Osteoblast (primary cell): ENCODE measurements around the gene MEG3. TPM values are rescaled to one million over a fixed set of nuclear protein-coding genes. Genes with fewer than 3 reads are reported as not detected.
A peak's percentile ranks its signal among the peaks of the same experiment; 100 is the strongest.

Experiments used
- DNase-seq: peaks from one replicate; pipeline ENCODE4 v3.0.0; 2011; ENCODE audit warnings: low spot score, mixed read lengths; ENCODE audit not compliant: insufficient read length; ENCODE audit errors: missing footprints
- H2AFZ ChIP-seq: 2 replicates; pipeline ENCODE4 v1.6.0; 2011; ENCODE audit warnings: mild to moderate bottlenecking, low read length
- H3K27ac ChIP-seq: 2 replicates; pipeline ENCODE4 v1.5.1; 2011; ENCODE audit warnings: mild to moderate bottlenecking, low read depth, low read length, moderate library complexity
- H3K27me3 ChIP-seq: 2 replicates; pipeline ENCODE4 v1.6.0; 2012; ENCODE audit warnings: mild to moderate bottlenecking, control low read depth, inconsistent platforms, low read length, moderate library complexity; ENCODE audit not compliant: insufficient read depth
- H3K36me3 ChIP-seq: 2 replicates; pipeline ENCODE4 v1.5.1; 2011; ENCODE audit warnings: mild to moderate bottlenecking, low read length, control low read depth, moderate library complexity; ENCODE audit not compliant: insufficient read depth
- H3K4me1 ChIP-seq: 2 replicates; pipeline ENCODE4 v1.5.1; 2011; ENCODE audit warnings: mild to moderate bottlenecking, low read length, control low read depth, moderate library complexity; ENCODE audit not compliant: insufficient read depth
- H3K4me2 ChIP-seq: 2 replicates; pipeline ENCODE4 v1.6.0; 2011; ENCODE audit warnings: mild to moderate bottlenecking, low read length; ENCODE audit not compliant: insufficient read depth
- H3K4me3 ChIP-seq: fragments of 200-600 bp; sonication (generic); 3 replicates; pipeline ENCODE4 v1.5.1; 2012; ENCODE audit warnings: mild to moderate bottlenecking, low read length, inconsistent platforms; ENCODE audit not compliant: insufficient read depth
- H3K79me2 ChIP-seq: 2 replicates; pipeline ENCODE4 v1.6.0; 2012; ENCODE audit warnings: mild to moderate bottlenecking, low read length, control low read depth, inconsistent platforms; ENCODE audit not compliant: insufficient read depth
- H3K9me3 ChIP-seq: 2 replicates; pipeline ENCODE4 v1.5.1; 2011; ENCODE audit warnings: low read depth, low read length, control low read depth
- H4K20me1 ChIP-seq: 2 replicates; pipeline ENCODE4 v1.6.0; 2012; ENCODE audit warnings: mild to moderate bottlenecking, low read length, control low read depth; ENCODE audit not compliant: insufficient read depth
- total RNA-seq: library from RNA; depleted of rRNA; stranded (reverse); fragments of >200 nt; gene quantifications from 2 replicates; pipeline ENCODE4 v1.2.3, GENCODE V29; 2012
- TF ChIP-seq, protein P1 (sequence below): IDR thresholded peaks from 2 replicates; pipeline ENCODE4 v1.5.1; 2011; ENCODE audit warnings: mild to moderate bottlenecking, low read depth, low read length, moderate library complexity; ENCODE audit errors: extremely low read depth

MEG3 gene
- total RNA-seq, 1 donor: 200 TPM

DNA sequence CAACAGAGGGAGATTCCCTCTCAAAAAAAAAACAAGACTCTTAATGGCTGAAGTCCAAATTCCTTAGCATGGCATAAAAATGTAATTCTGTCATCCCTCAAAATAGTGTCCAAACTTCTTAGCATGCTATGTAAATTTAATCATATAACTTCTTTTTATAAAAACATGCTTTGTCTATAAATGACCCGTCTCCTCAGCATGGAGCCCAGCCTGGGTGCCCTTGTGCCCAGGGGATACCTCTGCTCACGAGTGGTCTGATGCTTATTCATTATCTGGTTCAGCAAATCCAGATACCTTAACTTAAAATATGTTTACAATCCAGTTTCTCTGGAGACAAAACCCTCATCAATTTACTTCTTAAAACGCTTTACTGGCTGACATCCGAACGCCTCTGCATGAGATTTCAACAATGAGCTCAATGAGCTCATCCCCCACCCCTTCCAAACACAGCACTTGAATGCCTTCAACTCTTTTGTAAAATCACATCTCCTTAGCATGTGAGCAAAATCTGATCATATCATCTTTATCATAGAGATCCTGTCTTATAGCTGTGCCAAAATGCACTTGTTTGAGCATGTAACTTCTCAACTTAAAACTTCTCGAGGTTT is 61.9 kb downstream of the MEG3 start:
- Histone ChIP-seq H3K27me3 (no peaks in the 10 kb centered on the region), H3K9me3 (no peaks in the 10 kb centered on the region), H3K36me3 (peaks cover 44% of the 10 kb centered on the region), H3K27ac (no peak overlapping the region), H3K4me2 (no peak overlapping the region), H3K79me2 (peaks cover 60% of the 10 kb centered on the region), H3K4me3 (no peak overlapping the region), H2AFZ (no peak overlapping the region), H4K20me1 (peaks cover 25% of the 10 kb centered on the region), H3K4me1 (no peaks in the 10 kb centered on the region)
- TF ChIP-seq, protein P1, sequence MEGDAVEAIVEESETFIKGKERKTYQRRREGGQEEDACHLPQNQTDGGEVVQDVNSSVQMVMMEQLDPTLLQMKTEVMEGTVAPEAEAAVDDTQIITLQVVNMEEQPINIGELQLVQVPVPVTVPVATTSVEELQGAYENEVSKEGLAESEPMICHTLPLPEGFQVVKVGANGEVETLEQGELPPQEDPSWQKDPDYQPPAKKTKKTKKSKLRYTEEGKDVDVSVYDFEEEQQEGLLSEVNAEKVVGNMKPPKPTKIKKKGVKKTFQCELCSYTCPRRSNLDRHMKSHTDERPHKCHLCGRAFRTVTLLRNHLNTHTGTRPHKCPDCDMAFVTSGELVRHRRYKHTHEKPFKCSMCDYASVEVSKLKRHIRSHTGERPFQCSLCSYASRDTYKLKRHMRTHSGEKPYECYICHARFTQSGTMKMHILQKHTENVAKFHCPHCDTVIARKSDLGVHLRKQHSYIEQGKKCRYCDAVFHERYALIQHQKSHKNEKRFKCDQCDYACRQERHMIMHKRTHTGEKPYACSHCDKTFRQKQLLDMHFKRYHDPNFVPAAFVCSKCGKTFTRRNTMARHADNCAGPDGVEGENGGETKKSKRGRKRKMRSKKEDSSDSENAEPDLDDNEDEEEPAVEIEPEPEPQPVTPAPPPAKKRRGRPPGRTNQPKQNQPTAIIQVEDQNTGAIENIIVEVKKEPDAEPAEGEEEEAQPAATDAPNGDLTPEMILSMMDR: no peak
- DNase-seq: peak; percentile 58

DNA sequence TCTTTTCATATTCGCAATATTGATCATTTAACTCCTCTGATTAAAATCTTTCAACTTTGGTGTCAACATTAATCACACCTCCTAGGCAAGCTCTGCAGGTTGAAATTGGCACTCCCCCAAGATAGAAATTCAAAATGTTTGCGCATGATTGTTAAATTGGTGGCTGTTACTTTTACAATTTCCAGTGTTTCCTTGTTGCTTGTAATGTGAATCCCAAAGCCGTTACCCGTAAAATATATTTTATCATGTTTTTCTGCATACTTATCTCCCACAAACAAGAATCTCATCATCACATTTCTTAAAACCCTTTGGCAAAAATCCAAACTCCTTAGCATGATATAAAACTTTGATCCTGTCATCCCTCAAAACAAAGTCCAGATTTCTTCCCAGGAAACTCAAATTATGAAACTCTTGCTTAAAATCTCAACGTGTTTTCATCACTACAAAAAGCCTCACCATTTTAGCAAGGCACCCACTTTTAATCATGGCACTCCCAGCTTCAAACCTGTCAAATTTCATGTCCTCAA is 62.9 kb downstream of the MEG3 start:
- H3K4me1 ChIP-seq: no peaks in the 10 kb centered on the region
- peaks cover 53% of the 10 kb centered on the region for H3K79me2 ChIP-seq
- peaks cover 44% of the 10 kb centered on the region for H3K36me3 ChIP-seq
- H3K4me2 ChIP-seq: no peak overlapping the region
- no peak overlapping the region for H3K4me3 ChIP-seq
- no peaks in the 10 kb centered on the region for H3K27me3 ChIP-seq
- H3K9me3 ChIP-seq: no peaks in the 10 kb centered on the region
- peaks cover 24% of the 10 kb centered on the region for H4K20me1 ChIP-seq
- DNase-seq: no peak
- H2AFZ ChIP-seq: no peak overlapping the region
- no peak overlapping the region for H3K27ac ChIP-seq
- TF ChIP-seq, protein P1: no peak

DNA sequence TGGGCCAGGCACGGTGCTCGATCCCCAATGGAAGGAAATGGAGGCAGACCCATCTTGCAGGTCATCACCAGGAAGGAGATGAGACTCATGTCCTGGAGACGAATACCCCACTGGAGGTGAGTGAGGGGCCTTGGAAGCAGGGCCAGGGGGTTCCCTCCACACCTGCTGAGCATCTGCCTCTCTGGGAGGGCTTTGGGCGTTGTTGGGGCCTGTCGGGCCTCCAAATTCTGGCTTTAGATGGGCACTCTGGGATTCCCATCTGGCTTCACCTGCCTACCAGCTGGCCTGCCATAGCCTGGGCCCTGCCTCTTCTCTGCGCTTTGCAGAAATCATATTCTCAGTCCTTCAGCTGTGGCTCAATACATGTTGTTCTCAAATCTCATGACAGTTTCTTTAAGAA is 63.7 kb downstream of the MEG3 start:
- no peak overlapping the region for H3K4me3 ChIP-seq
- no peaks in the 10 kb centered on the region for H3K4me1 ChIP-seq
- H3K27ac ChIP-seq: no peak overlapping the region
- peaks cover 50% of the 10 kb centered on the region for H3K79me2 ChIP-seq
- H3K36me3 ChIP-seq: peaks cover 42% of the 10 kb centered on the region
- peak; percentile 52 for DNase-seq
- no peak overlapping the region for H3K4me2 ChIP-seq
- TF ChIP-seq, protein P1: no peak
- no peak overlapping the region for H2AFZ ChIP-seq
- H3K9me3 ChIP-seq: no peaks in the 10 kb centered on the region
- H3K27me3 ChIP-seq: no peaks in the 10 kb centered on the region
- H4K20me1 ChIP-seq: peaks cover 21% of the 10 kb centered on the region

DNA sequence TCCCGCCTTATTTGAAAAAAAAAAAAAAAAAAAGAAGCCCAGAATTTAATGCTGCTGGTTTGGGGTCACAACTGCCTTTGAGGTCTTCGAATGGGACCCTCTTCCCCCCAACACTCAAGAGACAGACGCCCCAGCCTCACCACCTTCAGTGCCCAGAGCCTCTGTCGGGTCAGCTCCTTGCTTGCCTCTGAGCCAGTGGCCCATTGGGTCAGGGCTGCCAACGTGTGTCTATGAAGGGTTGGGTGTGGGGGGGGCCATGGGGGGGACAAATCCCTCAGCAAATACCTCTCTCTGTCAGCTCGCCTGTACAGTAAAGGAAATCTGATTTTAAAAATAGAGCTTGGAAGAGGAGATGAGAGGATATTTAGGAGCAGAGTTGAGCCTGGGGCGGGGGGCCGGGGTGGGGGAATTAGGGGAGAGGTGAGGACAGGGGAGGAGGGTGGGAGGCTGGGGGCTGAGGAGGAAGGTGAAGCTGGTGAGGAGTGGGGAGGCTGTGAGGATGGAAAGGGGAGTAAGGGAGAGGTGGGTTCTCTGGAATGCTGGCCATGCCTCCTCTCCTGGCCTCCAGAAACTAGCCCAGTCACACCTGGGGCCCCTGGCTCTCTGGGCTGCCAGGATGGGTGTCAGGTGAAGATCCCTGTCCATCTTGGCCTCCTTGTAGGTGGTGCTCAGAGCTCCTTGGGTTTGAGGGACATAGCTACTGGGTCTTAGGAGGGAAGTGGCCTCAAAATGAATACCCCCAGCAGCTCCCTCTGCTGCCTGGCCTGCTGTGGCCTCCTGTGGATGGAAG is 64.3 kb downstream of the MEG3 start:
- DNase-seq: peak; percentile 65
- H3K36me3 ChIP-seq: peaks cover 43% of the 10 kb centered on the region
- TF ChIP-seq, protein P1: no peak
- peaks cover 16% of the 10 kb centered on the region for H4K20me1 ChIP-seq
- no peaks in the 10 kb centered on the region for H3K4me1 ChIP-seq
- no peak overlapping the region for H3K4me2 ChIP-seq
- H3K79me2 ChIP-seq: peaks cover 48% of the 10 kb centered on the region
- H3K27ac ChIP-seq: no peak overlapping the region
- H2AFZ ChIP-seq: no peak overlapping the region
- H3K9me3 ChIP-seq: no peaks in the 10 kb centered on the region
- no peaks in the 10 kb centered on the region for H3K27me3 ChIP-seq
- H3K4me3 ChIP-seq: no peak overlapping the region
